GM19452 (cell line): ENCODE measurements around the gene SSX2IP.
"Not testable (repeated sequence)": the region's sequence is repeated elsewhere in the genome, so short reads cannot be mapped to it uniquely, and the experiment has no call there.

Experiments used
- ATAC-seq: cut with Tn5 transposase; IDR thresholded peaks from one replicate; pipeline ENCODE4 v1.9.1; 2021; ENCODE audit not compliant: unreplicated experiment

The SSX2IP gene

GRCh38 chr1:84620720-84621313, 69.4 kb downstream of the SSX2IP start:
- ATAC-seq: peak; percentile 98

- no peak for ATAC-seq
Measured at GRCh38 chr1:84619383-84620102, 70.7 kb downstream of the SSX2IP start.

- ATAC-seq: no peak
Measured at GRCh38 chr1:84617349-84617748, 72.9 kb downstream of the SSX2IP start.

- no peak for ATAC-seq
Measured at GRCh38 chr1:84615790-84616189, 74.5 kb downstream of the SSX2IP start.

GRCh38 chr1:84613887-84614286, 76.4 kb downstream of the SSX2IP start:
- no peak for ATAC-seq

- no peak for ATAC-seq
Measured at GRCh38 chr1:84613026-84613425, 77.2 kb downstream of the SSX2IP start.

GRCh38 chr1:84611796-84612195, 78.5 kb downstream of the SSX2IP start:
- no peak for ATAC-seq

GRCh38 chr1:84611091-84611490, 79.2 kb downstream of the SSX2IP start:
- no peak for ATAC-seq

- no peak for ATAC-seq
Measured at GRCh38 chr1:84606977-84607376, 83.3 kb downstream of the SSX2IP start.

- ATAC-seq: no peak
Measured at GRCh38 chr1:84605157-84605556, 85.1 kb downstream of the SSX2IP start.

- no peak for ATAC-seq
Measured at GRCh38 chr1:84603941-84604830, 86.1 kb downstream of the SSX2IP start.

- no peak for ATAC-seq
Measured at GRCh38 chr1:84603223-84603622, 87.0 kb downstream of the SSX2IP start.

- no peak for ATAC-seq
Measured at GRCh38 chr1:84600796-84601195, 89.5 kb downstream of the SSX2IP start.

- ATAC-seq: peak; percentile 79
Measured at GRCh38 chr1:84598846-84599741, 91.2 kb downstream of the SSX2IP start.

GRCh38 chr1:84598418-84598817, 91.8 kb downstream of the SSX2IP start:
- no peak for ATAC-seq

- ATAC-seq: no peak
Measured at GRCh38 chr1:84597011-84597410, 93.2 kb downstream of the SSX2IP start.

- ATAC-seq: not testable (repeated sequence)
Measured at GRCh38 chr1:84594959-84595358, 95.3 kb downstream of the SSX2IP start.
